ENCODE data around the gene TTLL12.

- TF ChIP-seq POU6F1 (CRISPR knock-in tag; IDR thresholded peaks at IDR 0.05; ENCODE audit: borderline replicate concordance, low read depth) (no peak), ZNF70 (CRISPR knock-in tag; IDR thresholded peaks at IDR 0.05) (no peak), PPARA (CRISPR knock-in tag; IDR thresholded peaks at IDR 0.05; ENCODE audit: borderline replicate concordance) (no peak), CREB5 (CRISPR knock-in tag; IDR thresholded peaks at IDR 0.05; ENCODE audit: low read depth) (no peak)
Observed at GRCh38 chr22:43203471-43203981, 16.6 kb upstream of the TTLL12 start.

Measured in SK-N-SH treated with all-trans-retinoic acid at 6 μM for 48 hours (cell line).